NCI-H1417 treated with DMSO at 0.1 percent for 48 hours (cell line): ENCODE results near the gene HHAT.

ENCODE experiments used
- DNase-seq: peaks from one replicate; lab custom pipeline; 2025; lab: John Stamatoyannopoulos, UW

Gene HHAT

DNA sequence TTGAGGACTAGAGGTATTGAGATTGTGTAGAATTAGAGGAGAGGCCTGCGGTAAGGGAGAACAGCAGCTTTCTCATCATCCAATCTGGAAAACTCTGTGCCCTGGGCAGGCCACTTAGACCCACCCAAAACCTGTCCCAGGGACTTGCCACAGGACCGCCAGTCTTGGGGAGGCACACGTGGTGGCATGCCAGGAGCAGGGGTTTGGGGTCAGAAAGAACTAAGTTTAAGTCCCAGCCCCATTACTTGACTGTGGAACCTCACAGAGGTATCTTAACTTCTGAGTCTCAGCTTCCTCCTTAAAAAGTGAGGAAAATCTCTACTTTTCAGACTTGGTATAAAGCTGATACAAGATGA is 356.6 kb downstream of the HHAT start:
- DNase-seq = no peak

- no peak for DNase-seq
These were observed 358.1 kb downstream of the HHAT start for GRCh38 chr1:210686841-210687240.

- no peak for DNase-seq
These were observed 359.0 kb downstream of the HHAT start for GRCh38 chr1:210687582-210688279.

DNA sequence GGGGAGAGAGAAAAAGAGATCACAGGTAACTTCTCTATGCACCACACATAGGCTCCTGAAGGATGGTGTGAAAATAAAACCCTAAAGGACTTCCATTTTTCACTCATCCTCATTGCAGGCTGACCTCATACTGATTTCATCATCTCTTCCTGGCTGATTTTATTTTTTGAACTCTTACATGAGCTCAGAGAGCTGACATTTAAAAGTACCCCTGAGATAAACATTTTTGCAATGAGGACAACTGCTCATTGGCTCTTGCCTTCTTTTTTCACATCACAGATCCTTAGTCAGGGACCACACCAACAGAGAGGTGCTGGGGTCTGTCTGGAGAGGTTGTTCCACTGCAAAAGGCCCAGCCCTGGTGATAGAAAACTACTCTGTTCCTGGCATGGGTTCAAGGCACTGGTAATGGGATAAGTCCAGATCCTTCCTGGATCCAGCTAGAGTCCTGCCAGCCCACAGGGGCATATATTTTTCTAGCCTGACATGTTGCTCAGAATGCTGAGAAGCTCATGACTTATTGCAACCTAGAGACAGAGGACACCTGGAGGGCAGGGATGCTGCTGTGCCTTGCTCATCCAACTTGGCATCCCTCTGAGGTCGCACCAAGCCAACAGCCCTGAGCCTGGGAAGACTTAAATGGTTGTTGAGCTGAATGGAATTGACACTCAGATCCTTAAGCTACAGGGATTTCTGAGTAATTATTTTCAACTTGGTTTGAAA is 360.0 kb downstream of the HHAT start:
- DNase-seq = no peak

DNA sequence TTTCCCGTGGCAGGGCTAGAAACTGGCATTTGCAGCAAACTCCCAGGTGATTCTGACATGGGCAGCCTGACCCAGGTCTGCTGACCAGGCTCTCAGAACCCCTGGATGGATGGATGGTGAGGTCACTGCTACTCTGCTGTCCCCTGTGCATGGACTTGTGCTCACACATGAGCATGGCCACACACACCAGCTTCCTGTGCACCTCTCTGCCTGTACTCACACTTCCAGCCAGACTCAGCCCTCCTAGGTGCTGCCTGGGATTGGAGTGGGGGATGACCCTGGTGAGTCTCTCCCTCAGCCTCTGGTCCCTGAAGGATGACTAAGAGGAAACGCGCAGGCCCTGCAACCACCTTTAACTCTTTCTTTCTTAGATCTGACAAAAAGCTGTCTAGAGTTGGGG is 361.1 kb downstream of the HHAT start:
- DNase-seq = no peak

GRCh38 chr1:210690236-210690635 is 361.5 kb downstream of the HHAT start:
- DNase-seq = no peak

- DNase-seq = no peak
These were observed 362.4 kb downstream of the HHAT start for GRCh38 chr1:210691039-210691610.

DNA sequence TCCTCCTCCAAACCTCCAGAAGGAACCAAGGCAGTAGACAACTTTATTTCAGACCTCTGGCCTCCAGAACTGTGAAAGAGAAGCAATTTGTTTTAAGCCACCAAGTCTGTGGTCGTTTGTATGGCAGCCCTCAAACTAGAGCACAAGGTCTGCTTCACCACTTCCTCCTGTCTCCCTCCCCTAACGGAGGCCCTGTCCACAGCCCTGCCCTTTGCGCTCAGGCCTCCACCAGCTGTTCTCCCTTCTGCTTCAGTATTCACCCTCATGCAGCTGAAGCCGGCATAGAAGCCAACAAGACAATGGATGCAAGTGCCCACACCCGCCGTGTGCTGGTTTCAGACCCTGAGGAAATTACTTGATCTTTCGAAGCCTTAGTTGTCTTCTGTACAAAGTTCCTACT is 364.1 kb downstream of the HHAT start:
- no peak for DNase-seq

- DNase-seq = no peak
These were observed 366.3 kb downstream of the HHAT start for GRCh38 chr1:210695026-210695425.

- no peak for DNase-seq
These were observed 368.0 kb downstream of the HHAT start for GRCh38 chr1:210696709-210697108.

DNA sequence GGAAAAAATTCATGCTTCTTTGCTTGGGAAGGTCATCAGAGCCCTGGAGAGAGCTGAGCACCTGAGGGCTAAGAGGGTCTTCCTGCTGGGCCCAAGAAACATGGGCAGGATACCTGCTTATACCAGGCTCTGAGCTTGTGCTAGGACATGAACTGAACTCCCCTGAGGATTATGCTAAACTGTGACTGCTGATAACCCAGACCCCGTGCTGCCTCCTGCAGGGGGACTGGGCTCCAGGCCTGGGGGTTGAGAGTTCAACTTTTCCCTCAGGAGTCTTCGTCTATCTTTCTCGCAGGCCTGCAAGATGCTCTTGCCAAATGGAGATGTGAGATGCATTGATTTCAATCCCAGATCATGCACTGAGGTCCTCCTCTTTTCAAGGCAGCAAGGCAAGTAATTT is 368.5 kb downstream of the HHAT start:
- no peak for DNase-seq

- DNase-seq = no peak
These were observed 370.0 kb downstream of the HHAT start for GRCh38 chr1:210698661-210699060.

DNA sequence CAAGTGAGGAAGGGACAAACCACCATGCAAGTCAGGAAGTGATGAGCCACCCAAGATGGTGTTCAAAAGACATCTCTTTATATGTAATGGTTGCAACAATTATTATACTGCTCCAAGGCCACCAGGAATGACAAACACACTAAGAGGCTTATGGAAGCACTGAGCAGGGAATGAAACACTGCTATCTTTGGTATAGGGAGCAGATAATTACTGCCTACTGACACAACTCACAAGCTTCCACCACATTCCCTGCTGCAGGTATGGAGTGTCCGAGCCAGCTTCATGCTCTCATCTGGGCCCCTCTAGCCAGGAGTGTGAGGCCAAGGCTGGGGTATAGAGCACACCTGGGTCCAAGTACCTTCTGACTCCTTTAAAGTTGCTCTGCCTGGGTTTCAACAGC is 371.4 kb downstream of the HHAT start:
- no peak for DNase-seq

GRCh38 chr1:210700511-210700910 is 371.8 kb downstream of the HHAT start:
- DNase-seq = no peak

GRCh38 chr1:210702506-210702905 is 373.8 kb downstream of the HHAT start:
- no peak for DNase-seq

DNA sequence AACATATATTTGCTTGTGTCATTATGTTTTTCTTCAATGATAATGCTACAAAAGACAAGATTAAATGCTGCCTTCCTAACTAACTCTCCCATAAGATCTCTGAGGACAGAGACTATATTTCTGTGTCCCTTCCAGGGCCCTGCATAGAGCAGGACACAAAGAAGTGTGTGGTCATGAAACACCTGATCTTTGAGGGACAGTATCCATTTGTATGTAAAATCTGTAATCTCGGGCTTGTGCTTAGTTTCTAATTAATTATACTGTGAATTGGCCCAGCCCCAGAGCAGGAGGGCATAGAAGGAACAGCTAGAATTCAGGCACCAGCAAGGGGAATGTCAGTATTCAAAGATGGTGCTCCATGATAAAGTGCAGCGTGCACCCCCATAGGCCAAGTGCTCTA is 374.9 kb downstream of the HHAT start:
- no peak for DNase-seq

GRCh38 chr1:210705086-210705485 is 376.4 kb downstream of the HHAT start:
- DNase-seq = no peak

- no peak for DNase-seq
These were observed 377.5 kb downstream of the HHAT start for GRCh38 chr1:210706246-210706645.

DNA sequence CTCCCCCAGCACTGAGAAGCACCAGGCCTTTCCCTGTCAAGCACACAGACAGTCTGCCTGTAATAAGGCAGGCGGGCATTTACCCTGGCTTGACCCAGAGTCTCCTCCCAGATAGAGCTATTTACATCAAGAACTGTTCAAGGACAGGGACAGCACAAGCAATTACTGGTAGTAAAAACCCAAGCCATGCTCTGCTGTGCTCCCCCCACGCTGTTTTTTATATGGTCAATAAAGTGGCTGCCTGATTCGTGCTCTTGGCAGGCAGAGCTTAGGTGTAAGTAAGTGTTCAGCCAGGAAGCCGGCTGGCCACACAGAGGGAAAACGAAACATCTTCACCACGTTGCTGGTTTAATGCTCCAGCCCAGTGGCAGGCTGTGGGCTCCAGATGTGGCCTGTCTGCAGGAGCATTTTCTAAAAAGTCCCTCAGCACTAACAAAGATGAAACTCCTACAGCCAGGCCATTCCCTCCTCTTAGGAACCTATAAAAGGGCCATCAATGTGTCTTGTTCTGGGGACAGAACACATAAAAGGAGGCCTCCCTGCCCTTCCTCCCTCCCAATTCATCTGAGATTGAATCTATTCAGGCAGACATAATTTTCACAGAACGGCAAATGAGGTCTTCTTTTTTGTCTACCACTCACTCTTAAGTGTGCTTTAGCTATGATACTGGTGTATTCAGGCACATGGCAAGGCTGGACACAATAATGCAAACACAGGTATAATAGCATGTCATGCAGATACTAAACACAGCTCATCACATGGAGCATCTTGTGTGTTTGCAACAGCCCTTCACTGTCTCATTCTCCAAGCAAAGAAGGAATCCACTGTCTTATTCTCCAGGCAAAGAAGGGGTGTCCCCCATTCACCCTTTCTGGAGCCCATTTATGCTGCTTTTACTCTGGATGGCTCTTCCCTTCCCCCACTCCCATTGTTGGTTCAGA is 378.9 kb downstream of the HHAT start:
- no peak for DNase-seq

GRCh38 chr1:210709701-210710100 is 381.0 kb downstream of the HHAT start:
- no peak for DNase-seq

- DNase-seq = no peak
These were observed 383.3 kb downstream of the HHAT start for GRCh38 chr1:210711825-210712612.

GRCh38 chr1:210715072-210715471 is 386.4 kb downstream of the HHAT start:
- DNase-seq = no peak
